SW480 (cell line): ENCODE measurements around the gene XYLT1.
"Not testable (repeated sequence)": the region's sequence is repeated elsewhere in the genome, so short reads cannot be mapped to it uniquely, and the experiment has no call there.

ENCODE experiments used
- DNase-seq: peaks from one replicate; pipeline ENCODE4 v3.0.0-alpha.2; 2016; ENCODE audit warnings: low spot score

Gene XYLT1, protein sequence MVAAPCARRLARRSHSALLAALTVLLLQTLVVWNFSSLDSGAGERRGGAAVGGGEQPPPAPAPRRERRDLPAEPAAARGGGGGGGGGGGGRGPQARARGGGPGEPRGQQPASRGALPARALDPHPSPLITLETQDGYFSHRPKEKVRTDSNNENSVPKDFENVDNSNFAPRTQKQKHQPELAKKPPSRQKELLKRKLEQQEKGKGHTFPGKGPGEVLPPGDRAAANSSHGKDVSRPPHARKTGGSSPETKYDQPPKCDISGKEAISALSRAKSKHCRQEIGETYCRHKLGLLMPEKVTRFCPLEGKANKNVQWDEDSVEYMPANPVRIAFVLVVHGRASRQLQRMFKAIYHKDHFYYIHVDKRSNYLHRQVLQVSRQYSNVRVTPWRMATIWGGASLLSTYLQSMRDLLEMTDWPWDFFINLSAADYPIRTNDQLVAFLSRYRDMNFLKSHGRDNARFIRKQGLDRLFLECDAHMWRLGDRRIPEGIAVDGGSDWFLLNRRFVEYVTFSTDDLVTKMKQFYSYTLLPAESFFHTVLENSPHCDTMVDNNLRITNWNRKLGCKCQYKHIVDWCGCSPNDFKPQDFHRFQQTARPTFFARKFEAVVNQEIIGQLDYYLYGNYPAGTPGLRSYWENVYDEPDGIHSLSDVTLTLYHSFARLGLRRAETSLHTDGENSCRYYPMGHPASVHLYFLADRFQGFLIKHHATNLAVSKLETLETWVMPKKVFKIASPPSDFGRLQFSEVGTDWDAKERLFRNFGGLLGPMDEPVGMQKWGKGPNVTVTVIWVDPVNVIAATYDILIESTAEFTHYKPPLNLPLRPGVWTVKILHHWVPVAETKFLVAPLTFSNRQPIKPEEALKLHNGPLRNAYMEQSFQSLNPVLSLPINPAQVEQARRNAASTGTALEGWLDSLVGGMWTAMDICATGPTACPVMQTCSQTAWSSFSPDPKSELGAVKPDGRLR

DNA sequence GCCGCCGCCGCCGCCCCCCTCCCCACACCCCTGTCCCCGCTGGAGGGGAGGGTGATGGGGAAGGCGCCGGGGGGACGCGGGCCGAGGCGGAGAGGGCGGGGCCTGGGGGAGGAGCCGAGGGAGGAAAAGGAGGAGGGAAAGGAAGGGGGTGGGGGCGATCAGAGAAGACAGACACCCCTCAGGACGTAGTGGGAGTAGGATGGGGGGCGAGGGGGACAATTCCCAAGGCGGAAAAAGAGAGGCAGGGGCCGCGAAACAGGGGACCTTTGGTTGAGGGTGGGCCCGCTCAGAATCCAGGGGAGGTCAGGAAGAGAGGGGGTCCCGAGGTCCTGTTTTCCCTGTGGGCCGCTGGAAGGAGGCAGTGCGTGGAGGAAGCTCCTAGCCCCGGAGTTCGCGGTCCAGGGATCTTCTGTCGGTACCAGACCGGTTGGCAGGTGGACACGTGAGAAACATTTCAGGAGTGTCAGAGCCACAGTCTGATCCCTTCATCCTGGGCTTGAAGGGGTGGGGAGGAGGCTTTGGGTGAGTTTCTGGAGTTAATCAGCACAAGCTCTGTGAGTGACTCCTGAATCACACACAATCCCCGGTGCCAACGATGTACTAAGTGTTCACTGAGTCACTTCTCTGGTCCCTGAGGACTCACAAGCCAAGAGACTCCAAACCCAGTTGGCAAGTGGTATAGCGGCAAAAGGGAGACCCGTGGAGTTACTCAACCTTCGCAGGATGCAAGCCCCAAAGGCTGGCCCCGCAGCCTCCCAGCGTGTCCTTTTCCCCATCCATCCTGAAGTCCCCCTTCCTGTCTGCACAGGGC lies at the start of gene XYLT1:
XYLT1 (minus strand) TSS at position 53 of the 811 bp plus-strand sequence. CDS start 164 bp downstream, outside the sequence.
- no peak for DNase-seq

DNA sequence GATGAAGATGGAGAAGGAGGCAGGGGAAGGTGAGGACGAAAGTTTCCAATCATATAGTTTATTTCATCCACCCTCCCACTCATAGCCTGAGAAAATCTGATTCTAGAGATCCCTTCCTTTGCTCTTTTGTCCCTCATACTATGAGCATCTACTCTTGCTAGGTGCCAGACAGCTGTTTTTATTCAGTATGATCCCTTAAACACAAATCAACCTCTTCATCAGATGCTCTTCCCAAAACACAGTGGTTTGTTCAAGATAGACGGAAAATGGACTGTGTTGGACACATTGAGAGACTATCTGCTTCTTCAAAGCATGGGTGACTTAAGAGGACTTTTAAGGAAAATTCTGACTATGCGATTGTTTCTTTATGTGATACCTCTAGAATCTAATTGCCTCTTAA lies 49.4 kb upstream of the XYLT1 start:
- no peak for DNase-seq

DNA sequence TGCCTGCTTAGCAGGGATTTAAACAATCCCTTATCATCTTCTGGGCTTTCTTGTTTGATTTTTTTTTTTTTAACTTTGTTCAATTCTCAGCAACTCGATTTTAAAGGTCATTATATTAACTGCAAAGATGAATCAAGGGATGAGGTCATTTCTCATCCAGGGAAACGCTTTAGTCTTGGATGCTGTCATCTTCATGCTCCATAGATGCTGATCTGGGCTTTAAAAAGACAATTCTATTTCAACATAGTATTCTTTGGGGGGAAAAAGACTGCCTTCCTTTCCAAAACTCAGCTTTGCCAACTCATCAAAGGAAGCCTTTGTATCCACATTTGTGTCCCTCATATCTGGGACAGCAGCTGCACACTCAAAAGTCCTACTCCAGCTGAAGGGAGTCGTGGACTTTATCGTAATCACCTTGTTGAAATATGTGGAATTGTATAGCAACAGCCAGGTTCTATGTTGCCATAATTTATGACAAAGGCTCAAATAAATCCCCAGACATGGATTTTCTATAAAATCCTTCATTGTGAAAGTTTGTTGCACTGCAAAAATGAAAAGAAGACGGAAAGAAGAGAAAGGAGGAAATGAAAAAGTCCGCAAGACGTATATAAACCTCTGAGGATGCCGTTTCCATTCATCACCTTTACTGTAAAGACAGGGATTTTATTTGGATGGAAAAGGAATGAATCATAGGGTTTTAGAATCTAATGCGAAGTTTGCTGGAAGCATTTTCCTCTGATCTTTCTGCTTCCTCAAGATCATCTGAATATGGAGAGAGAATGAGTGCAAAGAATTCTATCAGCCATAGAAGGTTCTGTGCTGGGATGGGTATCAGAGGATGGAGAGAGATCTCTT lies 48.6 kb upstream of the XYLT1 start:
- no peak for DNase-seq

DNA sequence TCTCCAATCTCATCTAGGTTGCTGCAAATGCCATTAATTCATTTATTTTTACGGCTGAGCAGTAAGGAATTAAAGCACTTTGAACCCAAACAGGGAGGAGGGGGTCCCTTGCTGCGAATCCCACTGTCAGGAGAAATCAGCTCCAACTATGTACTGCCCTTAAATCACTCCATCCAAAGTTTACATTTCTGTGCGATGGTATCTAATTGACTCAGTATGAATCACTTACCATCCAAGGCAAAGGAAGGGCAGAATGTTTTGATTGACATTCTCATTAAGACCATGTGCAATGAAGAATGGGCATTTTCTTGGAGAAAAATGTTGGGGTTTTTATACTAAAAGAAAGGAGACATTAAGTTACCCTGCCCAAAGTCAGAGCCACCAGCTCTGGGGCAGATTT lies 47.7 kb upstream of the XYLT1 start:
- DNase-seq: no peak

DNA sequence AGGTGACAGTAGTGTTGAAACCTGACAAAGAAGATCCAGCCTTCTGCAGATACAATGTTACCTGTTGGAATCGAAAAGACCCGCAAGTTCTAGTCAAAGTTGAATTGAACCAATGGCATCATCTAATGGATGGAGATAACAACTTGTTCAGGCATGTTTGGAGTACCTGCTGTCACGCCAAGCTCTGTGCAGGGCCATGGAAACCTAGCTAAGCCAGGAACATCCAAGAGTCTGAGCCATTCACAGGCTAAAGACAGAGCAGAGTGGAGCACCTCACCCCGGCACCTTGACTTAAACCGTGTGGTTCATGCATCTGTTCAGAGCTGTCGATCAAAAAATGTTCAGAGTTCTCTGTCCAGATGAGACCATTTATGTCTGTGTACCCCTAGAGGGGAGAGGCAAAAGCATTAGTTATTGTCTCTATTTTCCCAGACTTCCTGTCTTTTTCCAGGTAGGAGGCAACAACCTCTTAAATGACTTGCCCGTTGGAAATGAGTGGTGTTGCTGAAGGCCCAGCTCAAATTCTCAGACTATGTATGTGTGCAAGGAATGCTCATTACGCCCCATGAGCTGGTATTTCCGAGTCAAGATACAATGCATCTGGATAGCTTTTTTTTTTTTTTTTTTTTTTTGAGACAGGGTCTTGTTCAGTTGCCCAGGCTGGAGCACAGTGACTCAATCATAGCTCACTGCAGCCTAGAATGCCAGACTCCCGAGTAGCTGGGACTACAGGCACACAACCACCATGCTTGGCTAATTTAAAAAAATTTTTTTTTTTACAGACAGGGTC lies 44.9 kb upstream of the XYLT1 start:
- DNase-seq: no peak

DNA sequence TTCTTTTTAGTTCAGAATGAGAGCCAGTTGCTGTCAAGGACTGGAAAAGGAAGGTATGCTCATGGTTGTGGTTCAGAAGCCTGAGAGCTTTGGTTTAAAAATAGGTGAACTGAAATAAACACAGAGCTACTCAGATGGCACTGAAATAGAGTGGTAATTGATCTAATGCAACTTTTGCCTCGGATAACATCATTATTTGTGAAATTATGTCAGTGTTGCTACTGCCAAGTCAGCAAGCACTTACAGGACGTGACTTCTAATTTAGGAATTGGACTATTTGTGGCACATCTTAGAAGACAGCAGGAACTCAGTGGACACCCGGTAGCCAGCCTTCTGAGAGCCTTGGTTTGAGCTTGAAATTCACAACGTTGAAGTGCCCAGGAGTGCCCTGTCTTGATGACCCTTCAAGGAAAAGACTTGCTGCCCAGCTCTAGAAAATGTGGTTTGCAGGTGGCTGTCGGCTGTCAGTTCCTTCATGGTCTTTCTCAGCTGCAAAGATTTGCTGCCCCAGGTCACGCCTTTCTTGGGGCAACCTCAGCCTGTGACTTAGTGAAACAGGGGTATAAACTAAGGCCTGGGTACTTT lies 42.0 kb upstream of the XYLT1 start:
- no peak for DNase-seq

DNA sequence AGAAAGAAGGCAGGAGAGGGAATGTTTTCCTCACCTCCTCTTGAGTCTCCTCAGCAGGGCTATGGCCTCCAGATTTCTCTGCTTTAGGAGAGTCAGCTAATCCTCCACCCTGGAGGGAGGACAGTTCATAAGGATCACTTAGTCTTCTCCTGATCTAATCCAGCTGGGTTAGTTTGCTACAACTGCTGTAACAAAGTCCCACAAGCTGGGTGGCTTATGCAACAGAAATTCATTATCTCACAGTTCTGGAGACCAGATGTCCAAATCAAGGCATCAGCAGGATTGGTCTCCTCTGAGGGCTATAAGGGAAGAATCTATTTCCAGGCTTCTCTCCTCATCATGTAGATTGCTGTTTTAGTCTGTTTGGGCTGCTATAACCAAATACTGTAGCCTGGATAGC lies 40.6 kb upstream of the XYLT1 start:
- DNase-seq: no peak

DNA sequence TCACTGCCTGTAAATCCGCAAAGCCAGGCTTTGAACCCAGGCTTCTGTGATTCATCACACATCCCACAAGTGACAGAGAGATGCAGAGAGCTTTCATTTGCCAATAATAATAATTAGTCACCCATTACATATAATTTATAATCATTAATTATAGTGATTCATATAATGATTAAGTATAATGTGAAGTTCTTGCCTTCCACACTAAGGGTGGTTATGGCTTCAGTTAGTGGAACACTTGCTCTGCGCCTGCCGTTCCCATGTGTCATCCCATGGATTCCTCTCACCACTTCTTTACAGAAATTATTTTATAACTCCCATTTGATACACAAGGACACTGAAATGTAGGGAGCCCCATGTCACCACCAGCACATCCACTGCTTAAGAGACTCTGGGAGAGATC lies 39.8 kb upstream of the XYLT1 start:
- DNase-seq: no peak

DNA sequence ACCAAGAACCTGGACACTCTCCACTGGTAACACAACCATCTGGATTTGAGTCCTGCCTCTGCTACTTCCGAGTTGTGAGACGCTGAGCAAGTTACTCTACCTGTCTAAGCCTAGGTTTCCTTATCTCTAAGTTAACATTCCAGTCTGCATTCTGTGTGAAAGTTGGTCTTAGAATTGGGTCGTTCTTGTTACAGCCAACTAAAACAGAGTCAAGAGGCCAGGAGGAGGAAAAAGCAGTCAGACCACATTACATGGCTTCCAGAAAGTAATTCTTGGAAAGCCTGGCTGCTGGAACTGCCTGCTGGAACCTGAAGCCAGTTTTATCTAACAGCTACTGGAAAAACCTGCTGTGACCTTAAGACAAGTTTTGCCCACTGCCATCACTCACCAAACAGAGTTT lies 38.4 kb upstream of the XYLT1 start:
- DNase-seq: no peak

DNA sequence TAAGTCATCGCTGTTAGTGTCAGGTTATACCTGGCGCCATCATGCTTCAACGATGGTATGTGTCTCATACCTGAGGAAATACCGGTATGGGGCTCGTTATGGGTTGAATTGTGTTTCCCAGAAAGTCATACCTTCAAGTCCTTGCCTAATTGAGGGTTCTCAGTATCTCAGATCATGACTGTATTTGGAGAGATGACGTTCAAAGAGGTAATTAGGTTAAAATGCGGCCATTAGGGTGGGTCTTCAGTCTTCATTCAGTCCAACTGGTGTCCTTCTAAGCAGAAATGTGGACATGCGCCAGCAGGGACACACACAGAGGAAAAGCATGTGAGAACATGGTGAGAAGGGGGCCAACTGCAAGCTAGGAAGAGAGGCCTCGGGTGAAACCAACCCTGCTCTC lies 37.5 kb upstream of the XYLT1 start:
- no peak for DNase-seq

DNA sequence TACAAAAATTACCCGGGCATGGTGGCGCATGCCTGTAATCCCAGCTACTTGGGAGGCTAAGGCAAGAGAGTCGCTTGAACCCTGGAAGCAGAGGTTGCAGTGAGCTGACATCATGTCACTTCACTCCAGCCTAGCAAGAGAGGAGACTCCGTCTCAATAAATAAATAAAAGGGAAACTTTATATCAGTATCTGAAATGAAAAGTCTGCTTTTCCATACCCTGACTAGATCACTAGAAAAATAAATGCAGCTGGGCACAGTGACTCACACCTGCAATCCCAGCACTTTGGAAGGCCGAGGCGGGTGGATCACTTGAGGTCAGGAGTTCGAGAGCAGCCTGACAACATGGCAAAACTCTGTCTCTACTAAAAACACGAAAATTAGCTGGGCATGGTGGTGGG lies 36.8 kb upstream of the XYLT1 start:
- DNase-seq: not testable (repeated sequence)

DNA sequence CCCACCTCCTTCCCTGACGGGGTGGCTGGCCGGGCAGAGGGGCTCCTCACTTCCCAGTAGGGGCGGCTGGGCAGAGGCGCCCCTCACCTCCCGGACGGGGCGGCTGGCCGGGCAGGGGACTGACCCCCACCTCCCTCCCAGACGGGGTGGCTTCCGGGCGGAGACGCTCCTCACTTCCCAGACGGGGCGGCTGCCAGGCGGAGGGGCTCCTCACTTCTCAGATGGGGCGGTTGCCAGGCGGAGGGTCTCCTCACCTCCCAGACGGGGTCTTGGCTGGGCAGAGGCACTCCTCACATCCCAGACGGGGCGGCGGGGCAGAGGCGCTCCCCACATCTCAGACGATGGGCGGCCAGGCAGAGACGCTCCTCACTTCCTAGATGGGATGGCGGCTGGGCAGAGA lies 35.1 kb upstream of the XYLT1 start:
- DNase-seq: not testable (repeated sequence)

DNA sequence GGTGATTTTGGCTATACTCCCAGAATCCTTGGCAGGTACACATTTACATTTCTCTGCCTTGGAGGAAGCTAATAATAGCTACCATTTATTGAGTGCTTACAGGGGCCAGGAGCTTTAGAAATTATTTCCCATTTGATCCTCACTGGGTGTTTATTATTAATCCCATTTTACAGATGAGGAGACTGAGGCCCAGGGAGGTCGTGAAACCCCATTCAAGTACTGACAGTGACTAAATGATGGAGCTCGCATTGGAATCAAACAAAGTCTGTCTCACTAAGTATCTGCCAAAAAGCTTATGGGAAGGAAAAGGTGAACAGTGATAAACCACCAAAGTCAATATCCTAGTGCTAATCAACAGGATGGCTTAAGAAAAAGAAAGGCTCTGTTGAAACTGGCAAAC lies 33.3 kb upstream of the XYLT1 start:
- no peak for DNase-seq

DNA sequence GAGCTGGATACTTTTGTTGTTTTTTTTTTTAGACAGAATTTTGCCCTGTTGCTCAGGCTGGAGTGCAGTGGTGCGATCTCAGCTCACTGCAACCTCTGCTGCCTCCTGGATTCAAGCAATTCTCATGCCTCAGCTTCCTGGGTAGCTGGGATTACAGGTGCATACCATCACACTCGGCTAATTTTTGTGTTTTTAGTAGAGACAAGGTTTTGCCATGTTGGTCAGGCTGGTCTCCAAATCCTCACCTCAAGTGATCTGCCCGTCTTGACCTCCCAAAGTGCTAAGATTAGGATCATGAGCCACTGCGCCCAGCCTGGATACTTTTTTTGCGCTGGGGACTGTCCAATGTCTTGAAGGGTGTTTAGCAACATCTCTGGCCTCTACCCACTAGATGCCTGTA lies 32.6 kb upstream of the XYLT1 start:
- DNase-seq: no peak

DNA sequence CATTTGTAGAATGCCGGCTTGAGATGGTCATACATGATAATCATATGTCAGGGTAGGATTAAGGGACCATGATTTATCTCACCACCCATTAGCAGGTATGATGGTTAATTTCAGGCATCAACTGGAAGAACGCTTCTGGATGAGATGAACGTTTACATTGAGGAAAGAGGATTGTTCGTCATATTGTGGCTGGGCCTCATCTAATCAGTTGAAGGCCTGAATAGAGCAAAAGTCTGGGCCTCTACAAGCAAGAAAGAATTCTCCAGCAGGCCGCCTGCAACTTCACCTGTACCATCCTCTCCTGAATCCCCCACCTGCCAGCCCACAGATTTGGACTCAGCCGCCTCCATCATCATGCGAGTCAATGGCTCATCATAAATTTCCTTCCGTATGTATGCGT lies 30.6 kb upstream of the XYLT1 start:
- no peak for DNase-seq

DNA sequence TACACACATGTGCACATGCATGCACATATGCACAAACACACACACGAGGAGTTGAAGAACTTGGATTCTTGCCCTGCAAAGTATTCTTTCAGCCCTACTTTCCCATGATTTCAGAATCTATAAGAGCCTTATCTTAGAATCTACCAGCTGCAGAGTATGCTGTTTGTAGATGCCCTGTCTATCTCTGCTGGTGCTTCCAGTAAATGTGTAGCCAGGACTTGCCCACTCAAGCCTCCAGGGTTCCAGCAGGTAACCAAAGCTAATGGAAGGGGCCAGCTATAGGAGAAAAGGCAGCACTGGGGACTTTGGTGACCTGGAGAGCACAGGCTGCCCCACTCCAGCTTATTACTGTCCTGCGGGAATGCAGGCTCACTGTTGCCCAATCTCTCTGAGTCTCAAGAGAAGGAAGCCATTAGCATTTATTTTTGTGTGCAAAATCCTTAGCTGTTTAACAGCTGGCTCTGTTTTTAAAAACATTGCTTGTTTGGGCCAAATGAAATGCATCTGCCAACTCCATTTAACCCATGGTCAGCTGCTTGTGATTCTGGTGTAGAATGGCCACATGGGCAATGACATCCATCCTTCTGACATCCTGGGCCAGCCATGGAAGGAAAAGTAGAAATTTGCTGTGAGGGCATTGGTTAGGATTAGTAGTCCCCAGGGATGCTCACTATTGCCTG lies 28.6 kb upstream of the XYLT1 start:
- no peak for DNase-seq

DNA sequence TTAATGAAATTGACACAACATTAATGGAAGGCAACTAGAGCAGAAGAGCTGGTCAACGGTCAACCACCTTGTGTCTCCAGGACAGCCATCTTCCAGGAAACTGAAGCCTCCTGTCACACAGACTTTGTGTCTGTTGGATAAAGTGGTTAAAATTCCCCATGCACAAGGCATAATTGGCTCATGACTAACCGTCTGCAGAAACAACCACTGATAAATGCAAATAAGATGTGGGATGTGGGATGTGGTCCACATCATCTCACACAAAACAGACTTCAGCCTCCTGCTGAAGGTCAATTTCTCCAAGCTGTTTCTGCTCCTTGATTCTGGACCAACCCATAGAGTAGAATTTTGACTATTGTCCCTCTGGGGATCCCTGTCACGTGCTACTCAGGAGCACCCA lies 26.9 kb upstream of the XYLT1 start:
- no peak for DNase-seq

DNA sequence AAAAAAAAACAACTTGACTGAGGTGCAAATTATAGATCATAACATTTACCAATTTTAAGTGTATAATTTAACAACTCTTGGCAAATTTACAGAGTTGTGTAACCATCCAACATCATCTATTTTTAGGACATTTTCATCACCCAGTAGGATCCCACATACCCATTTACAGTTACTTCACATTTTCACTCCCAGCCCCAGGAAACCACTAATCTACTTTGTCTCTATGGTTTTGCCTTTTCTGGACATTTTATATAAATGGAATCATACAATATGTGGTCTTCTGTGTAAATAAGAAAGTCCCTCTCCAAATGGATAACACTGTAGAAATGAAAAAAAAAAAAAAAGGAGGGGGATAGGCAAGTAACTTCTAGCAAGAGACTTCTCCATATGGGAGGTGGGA lies 26.1 kb upstream of the XYLT1 start:
- no peak for DNase-seq

DNA sequence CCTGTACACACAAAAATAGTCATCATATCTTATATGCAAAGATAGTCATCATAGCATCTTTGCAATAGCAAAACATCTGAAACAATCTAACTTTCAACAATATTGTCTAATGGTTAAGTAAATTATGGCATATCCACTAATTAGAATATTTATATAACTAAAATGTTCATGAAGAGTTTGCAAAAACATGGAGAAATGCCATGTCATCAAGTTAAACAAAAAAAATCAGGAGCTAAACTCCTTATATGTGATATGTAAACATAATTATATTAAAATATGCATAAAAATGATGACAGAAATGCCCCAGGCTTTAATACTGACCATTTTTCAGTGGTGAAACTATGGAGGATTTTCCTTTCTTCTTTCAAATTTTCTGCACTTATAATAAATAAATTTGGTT lies 22.3 kb upstream of the XYLT1 start:
- no peak for DNase-seq
